ENCODE results near the gene ITGA1.
"Not testable (repeated sequence)": the region's sequence is repeated elsewhere in the genome, so short reads cannot be mapped to it uniquely, and the experiment has no call there.

Gene ITGA1

GRCh38 chr5:52787600-52788504 is at the start of gene ITGA1, which contains the start of gene PELO:
Gene ITGA1, plus strand, starts transcription at chr5:52787916. Its CDS starts 438 bp downstream, at chr5:52788354.
Gene PELO, plus strand, starts transcription at chr5:52787916. Its CDS starts 12,479 bp downstream, at chr5:52800395.
- peak; percentile 52 for DNase-seq (ENCODE audit: low read depth)

- no peak for DNase-seq (ENCODE audit: low read depth)
Observed at GRCh38 chr5:52738095-52738506, 49.6 kb upstream of the ITGA1 start.

- DNase-seq (ENCODE audit: low read depth), result no peak
Observed at GRCh38 chr5:52740007-52740406, 47.7 kb upstream of the ITGA1 start.

GRCh38 chr5:52743012-52743411 is 44.7 kb upstream of the ITGA1 start:
- no peak for DNase-seq (ENCODE audit: low read depth)

DNA sequence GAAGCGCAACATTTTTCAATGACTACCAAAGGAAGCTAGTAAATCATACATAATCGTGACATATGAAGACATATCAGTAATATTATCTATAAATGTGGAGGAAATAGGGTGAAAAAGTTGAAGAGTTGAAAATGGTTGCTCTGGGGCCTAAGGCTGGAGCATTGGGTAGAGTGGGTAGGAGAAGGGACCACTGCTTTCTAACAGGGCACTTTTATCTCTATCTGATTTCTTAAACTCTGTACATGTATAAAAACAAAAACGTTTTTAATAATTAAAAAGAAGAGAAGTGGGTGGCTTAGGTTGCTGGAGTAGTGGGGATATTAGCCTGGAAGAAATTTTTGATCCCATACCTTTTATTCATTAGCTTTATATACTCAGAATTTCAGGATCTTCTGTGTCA is 44.2 kb upstream of the ITGA1 start:
- no peak for DNase-seq (ENCODE audit: low read depth)

- DNase-seq (ENCODE audit: low read depth), result no peak
Observed at GRCh38 chr5:52743970-52744369, 43.7 kb upstream of the ITGA1 start.

GRCh38 chr5:52744867-52745458 is 42.8 kb upstream of the ITGA1 start:
- not testable (repeated sequence) for DNase-seq (ENCODE audit: low read depth)

- DNase-seq (ENCODE audit: low read depth), result no peak
Observed at GRCh38 chr5:52746539-52746938, 41.2 kb upstream of the ITGA1 start.

GRCh38 chr5:52748590-52748989 is 39.1 kb upstream of the ITGA1 start:
- no peak for DNase-seq (ENCODE audit: low read depth)

DNA sequence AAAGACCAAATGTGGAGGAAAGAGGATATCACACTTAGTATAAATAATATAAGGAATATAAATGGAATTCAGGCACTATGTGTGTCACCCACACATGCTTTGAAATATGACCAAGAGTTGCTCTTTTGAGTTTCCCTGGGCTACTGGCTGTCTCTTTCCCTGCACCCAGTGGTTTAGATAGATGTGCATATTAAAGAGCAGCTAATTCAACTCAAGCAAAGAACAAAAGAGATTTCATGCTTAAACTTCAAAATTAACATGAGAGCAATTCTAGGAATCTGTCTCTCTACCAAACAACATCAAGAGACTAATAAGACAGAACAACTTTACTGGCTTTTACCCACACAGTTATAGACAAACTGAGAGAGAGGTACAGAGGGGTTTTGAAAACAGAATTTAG is 38.0 kb upstream of the ITGA1 start:
- no peak for DNase-seq (ENCODE audit: low read depth)

- no peak for DNase-seq (ENCODE audit: low read depth)
Observed at GRCh38 chr5:52751137-52751536, 36.6 kb upstream of the ITGA1 start.

- no peak for DNase-seq (ENCODE audit: low read depth)
Observed at GRCh38 chr5:52754051-52754450, 33.7 kb upstream of the ITGA1 start.

GRCh38 chr5:52757527-52757926 is 30.2 kb upstream of the ITGA1 start:
- no peak for DNase-seq (ENCODE audit: low read depth)

DNA sequence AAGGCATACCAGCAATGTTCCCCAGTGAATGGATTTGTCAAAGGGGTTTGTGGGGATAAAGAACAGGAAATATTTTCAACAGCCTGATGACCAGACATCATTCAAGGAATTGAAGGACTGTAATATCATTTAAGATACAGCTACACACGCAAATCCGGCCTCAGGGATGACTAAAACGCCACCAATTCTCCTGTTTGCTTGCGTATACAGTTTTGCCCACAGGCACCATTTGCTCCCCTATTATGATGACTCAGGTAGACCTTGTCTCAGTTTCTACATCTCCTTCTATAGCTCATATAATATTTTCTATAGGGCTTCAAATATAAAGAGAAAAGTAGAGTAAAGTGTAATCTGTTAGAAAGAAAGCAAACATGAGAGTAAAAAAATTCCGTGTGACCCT is 29.7 kb upstream of the ITGA1 start:
- no peak for DNase-seq (ENCODE audit: low read depth)

DNA sequence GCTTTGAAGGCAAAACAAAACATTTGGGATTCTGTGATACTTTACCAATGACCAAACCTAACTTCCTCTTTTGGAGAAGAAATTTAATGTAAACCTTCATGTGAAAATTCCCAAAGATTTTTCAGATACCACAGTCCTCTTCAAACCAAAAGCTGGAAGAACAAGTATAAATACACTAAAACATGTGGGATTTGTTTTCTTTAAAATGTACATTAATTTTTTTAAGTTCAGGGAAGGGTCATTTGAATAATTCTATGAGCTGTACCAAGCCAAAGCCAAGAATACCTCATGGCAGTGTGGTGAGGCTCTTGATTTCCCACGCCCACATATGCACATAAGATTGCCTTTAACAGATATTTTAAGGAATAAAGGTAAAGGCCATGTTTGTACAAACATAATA is 28.4 kb upstream of the ITGA1 start:
- DNase-seq (ENCODE audit: low read depth), result no peak

- DNase-seq (ENCODE audit: low read depth), result peak; percentile 7
Observed at GRCh38 chr5:52760695-52761366, 26.9 kb upstream of the ITGA1 start.

DNA sequence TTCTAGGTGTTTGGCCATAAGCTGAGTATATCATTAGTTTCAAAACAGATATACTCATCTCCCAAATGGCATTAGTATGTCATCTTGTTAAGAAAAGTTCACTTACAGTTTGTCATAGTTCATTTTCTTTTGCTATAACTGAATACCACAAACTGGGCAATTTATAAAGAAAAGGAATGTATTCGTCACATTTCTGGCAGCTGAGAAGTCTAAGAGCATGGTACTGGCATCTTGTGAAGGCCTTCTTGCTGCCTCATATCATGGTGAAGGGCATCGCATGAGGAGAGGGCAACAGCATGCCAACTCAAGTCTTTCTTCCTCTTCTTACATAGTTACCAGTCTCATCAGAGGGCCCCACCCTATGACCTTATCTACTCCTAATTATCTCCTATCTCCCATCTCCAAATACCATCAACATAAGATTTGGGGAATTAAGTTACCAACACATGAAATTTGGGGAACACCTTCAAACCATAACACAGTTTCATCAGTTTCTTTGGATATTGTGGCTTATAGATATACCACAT is 20.4 kb upstream of the ITGA1 start:
- DNase-seq (ENCODE audit: low read depth), result no peak

DNA sequence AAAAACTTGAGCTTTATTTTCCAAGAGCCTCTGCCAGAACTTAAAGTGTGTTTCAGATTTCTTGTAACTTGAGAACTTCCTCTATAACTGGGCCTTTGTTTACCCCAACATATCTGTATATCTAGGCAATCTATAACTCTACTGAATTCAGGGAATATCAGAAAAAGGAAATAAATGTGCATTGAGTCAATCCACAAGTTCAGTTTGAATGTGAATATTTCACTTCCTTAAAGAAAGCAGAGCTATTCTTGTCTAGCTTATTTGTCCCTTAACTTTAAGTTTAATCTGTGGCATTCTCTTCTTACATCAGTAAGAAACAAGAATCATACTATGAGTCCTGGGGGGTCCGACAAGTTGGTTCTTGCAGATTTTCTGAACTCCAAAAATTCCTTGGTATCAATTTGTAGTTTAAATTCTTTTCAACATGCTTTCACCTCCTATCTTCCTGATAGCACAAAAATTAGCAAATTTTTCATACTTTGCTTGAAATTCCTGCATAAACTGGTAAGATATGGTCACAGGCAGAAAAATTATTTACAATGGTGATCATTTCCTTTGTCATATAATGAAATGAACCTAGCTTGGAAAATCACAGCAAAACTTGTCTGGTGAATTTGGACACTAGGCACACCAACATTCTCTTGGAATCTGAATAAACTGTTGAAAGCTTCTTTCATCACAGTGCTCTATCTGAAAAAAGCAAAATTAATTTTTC is 19.8 kb upstream of the ITGA1 start:
- no peak for DNase-seq (ENCODE audit: low read depth)

- DNase-seq (ENCODE audit: low read depth), result no peak
Observed at GRCh38 chr5:52769061-52769460, 18.7 kb upstream of the ITGA1 start.

- DNase-seq (ENCODE audit: low read depth), result no peak
Observed at GRCh38 chr5:52770287-52770939, 17.3 kb upstream of the ITGA1 start.

DNA sequence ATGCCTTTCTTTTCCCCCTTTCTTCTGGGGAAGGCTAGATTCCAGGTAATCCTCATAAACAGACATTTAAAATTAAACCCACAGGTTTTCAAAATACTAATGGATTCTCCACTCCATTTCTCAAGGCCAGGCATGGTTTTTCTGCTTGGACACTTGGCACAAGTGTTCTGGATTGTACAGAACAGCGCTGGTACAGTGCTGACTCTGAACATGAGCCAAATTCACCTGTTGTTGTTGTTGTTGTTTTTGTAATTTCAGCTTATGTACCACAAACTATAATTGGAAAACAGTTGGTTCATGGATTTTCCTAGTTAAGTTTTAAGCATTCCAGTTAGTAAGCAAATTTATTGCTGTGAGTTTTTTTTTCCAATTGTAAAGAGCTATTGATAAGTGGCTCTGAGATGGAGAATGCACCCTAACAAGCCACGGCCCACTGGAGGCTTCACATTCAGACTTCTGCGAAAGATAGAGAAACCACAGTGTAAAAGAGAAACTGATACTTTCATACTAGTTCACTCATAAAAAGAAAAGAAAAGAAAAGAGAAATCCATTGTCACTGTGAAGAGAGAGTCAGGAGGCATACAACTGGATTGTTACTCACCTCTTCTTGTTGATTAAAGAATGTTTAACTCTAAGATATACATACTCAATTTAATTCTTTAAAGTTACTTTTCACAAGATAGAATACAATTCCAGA is 16.2 kb upstream of the ITGA1 start:
- DNase-seq (ENCODE audit: low read depth), result peak; percentile 4
